ENCODE data around the gene VOPP1.

Gene VOPP1

GRCh38 chr7:55463686-55464262 is 108.5 kb downstream of the VOPP1 start:
- no peak for TF ChIP-seq CTCF (IDR thresholded peaks at IDR 0.05; ENCODE audit: low read depth, low read length)
- DNase-seq (ENCODE audit: extremely low read depth, low read depth): no peak

DNA sequence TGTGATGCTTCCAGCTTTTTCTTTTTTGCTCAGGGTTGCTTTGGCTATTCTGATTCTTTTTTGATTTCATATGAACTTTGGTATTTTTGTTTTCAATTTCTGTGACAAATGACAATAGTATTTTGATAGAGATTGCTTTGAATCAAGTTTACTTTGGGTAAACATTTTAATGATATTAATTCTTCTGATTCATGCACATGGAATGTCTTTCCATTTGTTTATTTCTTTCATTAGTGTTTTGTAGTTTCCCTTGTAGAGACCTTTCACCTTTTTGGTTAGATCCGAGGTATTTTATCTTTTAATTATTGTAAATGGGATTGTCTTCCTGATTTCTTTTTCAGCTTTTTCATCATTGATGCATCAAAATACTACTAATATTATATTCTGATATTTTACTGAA is 114.0 kb downstream of the VOPP1 start:
- DNase-seq (ENCODE audit: extremely low read depth, low read depth): no peak
- no peak for TF ChIP-seq CTCF (IDR thresholded peaks at IDR 0.05; ENCODE audit: low read depth, low read length)

DNA sequence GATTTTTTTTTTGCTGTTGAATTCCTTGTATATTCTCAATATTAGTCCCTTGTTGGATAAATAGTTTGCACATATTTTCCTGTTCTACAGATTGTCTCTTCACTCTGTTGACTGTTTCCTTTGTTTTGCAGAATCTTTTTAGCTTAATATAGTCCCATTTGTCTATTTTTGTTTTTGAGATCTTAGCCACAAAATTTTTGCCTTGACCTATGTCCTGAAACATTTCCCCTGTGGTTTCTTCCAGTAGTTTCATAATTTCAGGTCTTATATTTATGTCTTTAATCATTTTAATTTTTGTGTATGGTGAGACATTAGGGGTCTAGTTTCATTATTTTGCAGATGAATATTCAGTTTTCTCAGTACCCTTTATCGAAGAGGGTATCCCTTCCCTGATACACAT is 114.5 kb downstream of the VOPP1 start:
- TF ChIP-seq CTCF (IDR thresholded peaks at IDR 0.05; ENCODE audit: low read depth, low read length): no peak
- no peak for DNase-seq (ENCODE audit: extremely low read depth, low read depth)

- no peak for TF ChIP-seq CTCF (IDR thresholded peaks at IDR 0.05; ENCODE audit: low read depth, low read length)
- DNase-seq (ENCODE audit: extremely low read depth, low read depth): no peak
These were observed 119.3 kb downstream of the VOPP1 start for GRCh38 chr7:55452971-55453370.

- DNase-seq (ENCODE audit: extremely low read depth, low read depth): no peak
- TF ChIP-seq CTCF (IDR thresholded peaks at IDR 0.05; ENCODE audit: low read depth, low read length): no peak
These were observed 122.2 kb downstream of the VOPP1 start for GRCh38 chr7:55449992-55450535.

DNA sequence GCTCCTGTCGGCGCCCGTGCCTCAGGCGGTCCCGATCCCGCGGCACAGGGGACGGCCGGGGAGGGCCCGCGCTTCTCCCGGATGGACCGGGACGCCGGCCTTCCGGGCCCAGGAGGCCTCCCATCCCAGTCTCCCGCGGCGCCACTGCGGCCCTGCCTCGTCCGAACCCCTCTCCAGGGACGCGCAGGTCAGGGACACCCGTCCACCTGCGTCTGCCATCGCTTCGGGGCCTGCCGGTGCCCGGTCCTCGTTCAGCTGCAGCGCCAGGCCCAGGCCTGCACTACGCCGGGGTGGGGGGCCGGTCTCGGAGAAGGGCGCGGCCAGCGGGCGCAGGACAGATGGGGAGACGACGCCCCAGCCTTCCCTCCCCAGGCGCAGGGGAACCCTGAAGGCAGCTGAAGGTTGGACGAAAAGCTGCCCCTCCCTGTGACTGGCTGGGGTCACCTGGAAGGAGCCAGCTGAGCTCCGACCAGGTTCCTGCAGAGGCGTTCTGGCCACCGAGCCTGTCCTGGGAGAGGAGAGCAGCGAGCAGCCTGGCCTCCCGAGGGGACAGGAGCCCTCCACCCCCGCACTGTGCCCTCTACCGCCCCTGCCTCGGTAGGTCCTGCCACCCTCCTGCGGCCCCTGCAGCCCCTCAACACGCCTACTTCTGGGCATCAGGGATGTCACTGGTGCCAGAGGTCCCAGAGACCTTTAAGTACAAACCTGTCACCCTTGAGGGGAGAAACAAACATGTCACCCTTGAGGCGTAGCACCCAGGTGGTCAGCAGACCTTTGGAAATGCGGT is 122.9 kb downstream of the VOPP1 start:
- TF ChIP-seq CTCF (IDR thresholded peaks at IDR 0.05; ENCODE audit: low read depth, low read length): no peak
- DNase-seq (ENCODE audit: extremely low read depth, low read depth): no peak

DNA sequence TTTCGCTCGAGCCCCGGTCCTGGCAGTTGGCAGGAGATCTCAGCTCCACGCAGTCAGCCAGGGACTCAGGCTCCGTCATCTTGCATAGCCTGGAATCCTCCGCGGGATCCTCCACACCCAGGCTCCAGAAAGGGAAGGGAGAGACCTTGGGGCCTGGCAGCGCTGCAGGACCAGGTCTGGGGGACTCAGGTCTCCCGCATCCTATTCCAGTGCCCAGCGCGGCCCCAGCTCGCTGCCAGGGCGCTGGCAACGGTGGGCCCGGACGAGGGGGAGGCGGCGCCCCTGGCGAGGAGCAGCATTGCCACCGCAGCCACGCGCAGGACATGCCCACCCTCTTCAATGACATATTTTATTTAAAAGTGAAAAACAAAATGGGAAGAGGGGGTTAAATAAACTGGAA is 123.8 kb downstream of the VOPP1 start:
- no peak for TF ChIP-seq CTCF (IDR thresholded peaks at IDR 0.05; ENCODE audit: low read depth, low read length)
- DNase-seq (ENCODE audit: extremely low read depth, low read depth): no peak

Measured in AG09319 (cell line).